ENCODE measurements around the gene ARID1A.
A peak's percentile ranks its signal among the peaks of the same experiment; 100 is the strongest.
"Not testable (repeated sequence)": the region's sequence is repeated elsewhere in the genome, so short reads cannot be mapped to it uniquely, and the experiment has no call there.

ARID1A gene

DNA sequence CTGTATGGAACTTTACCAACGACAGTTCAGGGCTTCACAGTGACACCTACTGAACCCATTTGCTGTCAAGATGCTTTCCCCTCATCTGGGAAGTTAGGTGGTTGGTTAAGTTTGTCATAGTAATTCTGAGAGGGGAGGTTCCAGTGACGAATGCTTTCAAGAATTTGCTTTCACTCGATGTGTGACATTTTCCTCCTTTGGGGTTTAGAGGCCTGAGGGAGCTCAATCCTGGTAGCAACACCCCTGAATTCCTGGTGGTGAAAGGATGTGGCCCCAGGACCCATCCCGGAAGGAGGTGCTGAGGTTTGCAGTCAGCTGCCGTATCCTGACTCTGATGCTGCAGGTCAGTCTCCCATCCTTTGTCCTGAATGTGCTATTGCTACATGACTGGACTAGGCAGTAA lies 94.7 kb downstream of the ARID1A start:
- TF ChIP-seq, protein P1, sequence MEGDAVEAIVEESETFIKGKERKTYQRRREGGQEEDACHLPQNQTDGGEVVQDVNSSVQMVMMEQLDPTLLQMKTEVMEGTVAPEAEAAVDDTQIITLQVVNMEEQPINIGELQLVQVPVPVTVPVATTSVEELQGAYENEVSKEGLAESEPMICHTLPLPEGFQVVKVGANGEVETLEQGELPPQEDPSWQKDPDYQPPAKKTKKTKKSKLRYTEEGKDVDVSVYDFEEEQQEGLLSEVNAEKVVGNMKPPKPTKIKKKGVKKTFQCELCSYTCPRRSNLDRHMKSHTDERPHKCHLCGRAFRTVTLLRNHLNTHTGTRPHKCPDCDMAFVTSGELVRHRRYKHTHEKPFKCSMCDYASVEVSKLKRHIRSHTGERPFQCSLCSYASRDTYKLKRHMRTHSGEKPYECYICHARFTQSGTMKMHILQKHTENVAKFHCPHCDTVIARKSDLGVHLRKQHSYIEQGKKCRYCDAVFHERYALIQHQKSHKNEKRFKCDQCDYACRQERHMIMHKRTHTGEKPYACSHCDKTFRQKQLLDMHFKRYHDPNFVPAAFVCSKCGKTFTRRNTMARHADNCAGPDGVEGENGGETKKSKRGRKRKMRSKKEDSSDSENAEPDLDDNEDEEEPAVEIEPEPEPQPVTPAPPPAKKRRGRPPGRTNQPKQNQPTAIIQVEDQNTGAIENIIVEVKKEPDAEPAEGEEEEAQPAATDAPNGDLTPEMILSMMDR (IDR thresholded peaks at IDR 0.05; ENCODE audit: extremely low read depth, missing control alignments) = no peak
- peak; percentile 70 for DNase-seq (ENCODE audit: low spot score)

DNA sequence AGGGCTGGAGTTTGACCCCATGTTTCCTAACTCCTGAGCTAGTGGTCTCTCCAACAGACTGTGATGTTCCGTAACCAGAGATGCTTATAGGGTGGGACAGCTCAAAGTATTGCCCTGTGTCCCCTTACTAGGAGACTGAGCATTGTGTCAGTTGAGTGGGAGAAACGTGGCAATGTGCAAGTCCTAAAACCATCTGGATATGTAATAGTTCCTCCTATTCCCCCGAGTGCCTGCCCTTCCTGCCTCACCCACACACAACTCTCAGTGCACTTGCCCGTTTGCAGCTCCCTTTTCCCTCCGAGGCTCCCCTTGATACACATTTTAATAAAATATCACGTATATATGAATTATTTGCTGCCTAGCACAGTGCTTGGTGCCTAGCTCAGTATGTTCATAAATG lies 95.3 kb downstream of the ARID1A start:
- TF ChIP-seq, protein P1 (IDR thresholded peaks at IDR 0.05; ENCODE audit: extremely low read depth, missing control alignments) = no peak
- DNase-seq (ENCODE audit: low spot score) = no peak

DNA sequence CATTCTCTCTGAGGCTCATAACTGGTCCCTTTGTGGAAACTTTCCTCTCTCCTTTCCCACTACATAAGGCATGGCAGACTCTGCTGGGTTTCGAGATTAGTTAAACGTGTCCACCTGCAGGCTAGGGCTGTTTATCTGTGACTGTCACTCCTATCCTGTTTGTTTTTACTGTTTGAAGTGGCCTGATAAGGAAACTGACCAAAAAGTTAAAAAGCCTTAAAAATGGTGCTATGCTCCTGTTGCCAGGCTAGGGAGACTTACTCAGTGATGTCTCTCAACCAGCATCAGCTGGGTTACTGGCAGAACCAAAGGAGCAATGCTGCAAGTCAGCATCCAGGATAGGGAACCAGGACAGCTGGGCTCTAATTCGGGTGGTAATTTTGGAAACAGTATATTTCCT lies 95.8 kb downstream of the ARID1A start:
- no peak for DNase-seq (ENCODE audit: low spot score)
- TF ChIP-seq, protein P1 (IDR thresholded peaks at IDR 0.05; ENCODE audit: extremely low read depth, missing control alignments) = no peak

DNA sequence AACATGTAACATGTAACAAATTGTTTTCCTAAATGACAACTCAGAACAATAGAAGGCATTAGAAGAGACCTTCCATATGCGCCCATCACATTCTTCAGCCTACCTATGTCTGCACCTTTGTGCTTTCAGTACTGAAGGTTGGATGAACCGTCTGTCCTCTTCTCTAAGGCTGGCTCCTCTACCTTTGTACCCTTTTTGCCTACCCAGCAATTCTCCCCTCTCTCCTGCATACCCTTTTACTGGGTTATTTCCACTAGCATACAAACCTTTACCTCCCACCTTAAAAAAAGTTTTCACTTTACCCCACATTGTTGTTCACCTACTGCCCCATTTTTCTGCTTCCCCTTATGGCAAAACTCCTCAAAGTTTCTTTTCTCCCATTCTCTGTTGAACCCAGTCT lies 97.1 kb downstream of the ARID1A start:
- no peak for DNase-seq (ENCODE audit: low spot score)

DNA sequence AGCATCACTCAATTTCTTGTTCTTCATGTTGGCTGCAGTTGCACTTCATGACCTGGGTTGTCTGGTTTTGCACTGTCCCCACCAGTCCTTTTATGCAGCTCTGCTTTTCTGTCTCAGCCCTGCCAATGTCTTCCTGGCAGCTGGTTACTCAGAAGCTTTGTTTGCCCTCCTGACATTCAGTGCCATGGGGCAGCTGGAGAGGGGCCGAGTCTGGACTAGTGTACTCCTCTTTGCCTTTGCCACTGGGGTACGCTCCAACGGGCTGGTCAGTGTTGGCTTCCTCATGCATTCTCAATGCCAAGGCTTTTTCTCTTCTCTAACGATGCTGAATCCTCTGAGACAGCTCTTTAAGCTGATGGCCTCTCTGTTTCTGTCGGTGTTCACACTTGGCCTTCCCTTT lies 98.6 kb downstream of the ARID1A start:
- TF ChIP-seq, protein P1 (IDR thresholded peaks at IDR 0.05; ENCODE audit: extremely low read depth, missing control alignments) = no peak
- DNase-seq (ENCODE audit: low spot score) = no peak

More for the DNA sequence above, 97.1 kb downstream of the ARID1A start:
- TF ChIP-seq, protein P1 (IDR thresholded peaks at IDR 0.05; ENCODE audit: extremely low read depth, missing control alignments) = no peak

DNA sequence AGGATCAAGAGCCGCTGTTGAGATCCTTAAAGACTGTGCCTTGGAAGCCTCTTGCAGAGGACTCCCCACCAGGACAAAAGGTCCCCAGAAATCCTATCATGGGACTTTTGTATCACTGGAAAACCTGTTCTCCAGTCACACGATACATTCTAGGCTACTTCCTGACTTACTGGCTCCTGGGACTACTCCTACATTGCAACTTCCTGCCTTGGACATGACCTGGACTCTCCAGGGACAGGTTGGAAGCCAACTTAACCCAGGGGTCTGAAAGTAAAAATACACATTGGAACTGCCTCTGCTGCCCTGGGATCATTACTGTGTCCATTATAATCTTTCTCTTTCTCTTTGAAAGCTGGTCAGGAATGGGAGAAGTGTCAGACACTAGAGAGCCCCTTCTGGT lies 101.8 kb downstream of the ARID1A start:
- DNase-seq (ENCODE audit: low spot score) = no peak
- TF ChIP-seq, protein P1 (IDR thresholded peaks at IDR 0.05; ENCODE audit: extremely low read depth, missing control alignments) = no peak

DNA sequence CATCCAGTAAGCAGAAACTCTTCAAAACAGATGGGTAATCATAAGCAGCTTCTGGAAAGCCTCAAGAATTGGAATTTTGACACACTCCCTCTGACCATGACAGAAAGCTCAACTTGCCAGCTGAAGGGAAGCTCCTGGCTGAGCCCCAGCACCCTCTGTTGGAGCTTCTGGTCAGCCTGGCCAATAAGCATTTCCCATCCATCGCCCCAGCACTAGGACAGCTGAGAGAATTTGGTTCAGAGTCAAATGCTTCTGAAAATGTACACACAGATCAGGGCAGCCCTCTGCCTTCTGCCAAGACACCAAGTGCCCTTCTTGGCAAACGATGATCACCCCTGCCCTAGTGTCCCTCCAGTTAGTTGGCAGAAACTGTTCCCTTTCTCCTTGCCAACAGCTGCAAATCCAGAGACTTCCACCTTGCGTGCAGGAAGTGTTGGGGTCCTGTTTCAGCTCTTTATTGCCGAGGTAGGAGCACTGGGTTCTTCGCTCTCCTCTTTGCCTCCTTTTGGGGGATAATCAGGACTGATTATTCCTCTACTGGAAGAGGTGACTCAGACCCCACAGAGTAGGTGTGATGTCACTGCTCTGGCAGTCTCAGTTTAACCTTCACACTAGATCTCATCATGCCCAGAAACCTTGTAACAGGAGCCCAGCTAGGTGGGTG lies 103.8 kb downstream of the ARID1A start:
- DNase-seq (ENCODE audit: low spot score) = no peak
- TF ChIP-seq, protein P1 (IDR thresholded peaks at IDR 0.05; ENCODE audit: extremely low read depth, missing control alignments) = no peak

DNA sequence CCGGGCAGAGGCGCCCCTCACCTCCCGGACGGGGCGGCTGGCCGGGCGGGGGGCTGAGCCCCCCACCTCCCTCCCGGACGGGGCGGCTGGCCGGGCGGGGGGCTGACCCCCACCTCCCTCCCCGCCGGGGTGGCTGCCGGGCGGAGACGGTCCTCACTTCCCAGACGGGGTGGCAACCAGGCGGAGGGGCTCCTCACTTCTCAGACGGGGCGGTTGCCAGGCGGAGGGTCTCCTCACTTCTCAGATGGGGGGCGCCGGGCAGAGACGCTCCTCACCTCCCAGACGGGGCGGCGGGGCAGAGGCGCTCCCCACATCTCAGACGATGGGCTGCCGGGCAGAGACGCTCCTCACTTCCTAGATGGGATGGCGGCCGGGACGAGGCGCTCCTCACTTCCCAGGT lies 108.1 kb downstream of the ARID1A start:
- not testable (repeated sequence) for DNase-seq (ENCODE audit: low spot score)
